GM12878 (cell line): ENCODE measurements around the gene EPB41L4A.

ENCODE experiments used
- CTCF ChIP-seq, 3 experiments: IDR thresholded peaks in 2 of 3; conservative IDR thresholded peaks in 1 of 3; 2 replicates each; pipeline ENCODE4 v1.5.1; 2011; ENCODE audit warnings: low read depth in 3 of 3, low read length in 3 of 3, mild to moderate bottlenecking in 3 of 3, control low read depth in 2 of 3, moderate library complexity in 2 of 3, inconsistent platforms in 1 of 3, mixed read lengths in 1 of 3; ENCODE audit not compliant: control insufficient read depth in 2 of 3, insufficient read depth in 1 of 3; ENCODE audit errors: extremely low read depth in 1 of 3
- E2F8 ChIP-seq: fragments of 450-650 bp; IDR thresholded peaks from 2 replicates; pipeline ENCODE4 v1.6.1; 2018; ENCODE audit warnings: mild to moderate bottlenecking, low read depth, moderate library complexity; ENCODE audit not compliant: partially characterized antibody
- ESRRA ChIP-seq: IDR thresholded peaks from 2 replicates; pipeline ENCODE4 v1.6.1; 2012; ENCODE audit warnings: mild to moderate bottlenecking, low read length, improper control_type of control experiment
- EZH2 ChIP-seq: IDR thresholded peaks from 2 replicates; pipeline ENCODE4 v1.6.1; 2012; ENCODE audit warnings: low read depth, mild to moderate bottlenecking, control low read depth, inconsistent platforms, low read length, borderline replicate concordance; ENCODE audit not compliant: control insufficient read depth
- HCFC1 ChIP-seq: fragments of 150-350 bp; IDR thresholded peaks from 2 replicates; pipeline ENCODE4 v1.6.1; 2014; ENCODE audit warnings: low read length
- MYC ChIP-seq: IDR thresholded peaks from 2 replicates; pipeline ENCODE4 v1.6.1; 2011; ENCODE audit warnings: mild to moderate bottlenecking, low read length, moderate library complexity, inconsistent platforms; ENCODE audit not compliant: insufficient read depth, insufficient replicate concordance, insufficient read length, severe bottlenecking
- POLR2AphosphoS2 ChIP-seq: IDR thresholded peaks from 2 replicates; pipeline ENCODE4 v1.6.1; 2011; ENCODE audit warnings: low read depth, mild to moderate bottlenecking, low read length, improper control_type of control experiment, moderate library complexity
- RCOR1 ChIP-seq: conservative IDR thresholded peaks from 2 replicates; pipeline ENCODE4 v1.6.1; 2012; ENCODE audit warnings: low read depth, low read length, improper control_type of control experiment
- SREBF1 ChIP-seq: IDR thresholded peaks from 2 replicates; pipeline ENCODE4 v1.6.1; 2012; ENCODE audit warnings: mild to moderate bottlenecking, low read length
- YY1 ChIP-seq: IDR thresholded peaks from 2 replicates; pipeline ENCODE4 v1.6.1; 2011; ENCODE audit warnings: low read depth, mild to moderate bottlenecking, low read length
- ZBTB33 ChIP-seq: fragments of 450-650 bp; IDR thresholded peaks from 2 replicates; pipeline ENCODE4 v1.6.1; 2017; ENCODE audit warnings: mild to moderate bottlenecking

GRCh38 chr5:112248623-112249022 is 170.5 kb downstream of the EPB41L4A start:
- TF ChIP-seq ESRRA, result no peak
- TF ChIP-seq ZBTB33, result no peak
- no peak for TF ChIP-seq SREBF1
- TF ChIP-seq MYC, result no peak
- no peak for TF ChIP-seq EZH2
- TF ChIP-seq YY1, result no peak
- no peak for TF ChIP-seq HCFC1
- TF ChIP-seq CTCF (IDR thresholded peaks at IDR 0.05 in 2 of 3, conservative IDR thresholded peaks at IDR 0.05 in 1 of 3; ENCODE audit: control insufficient read depth in 2 of 3, extremely low read depth in 1 of 3, insufficient read depth in 1 of 3, low read depth in 3 of 3, low read length in 3 of 3), result no peak
- no peak for TF ChIP-seq POLR2AphosphoS2
- TF ChIP-seq RCOR1, result no peak
- no peak for TF ChIP-seq E2F8
